SKM-1 (cell line): ENCODE results near the gene CETP.
"Not testable (repeated sequence)": the region's sequence is repeated elsewhere in the genome, so short reads cannot be mapped to it uniquely, and the experiment has no call there.

Experiments used
- DNase-seq: peaks from one replicate; lab custom pipeline; 2025; ENCODE audit not compliant: unreplicated experiment; lab: John Stamatoyannopoulos, UW

The CETP gene

GRCh38 chr16:56953006-56953405 lies 8.7 kb upstream of the CETP start:
- DNase-seq = no peak

GRCh38 chr16:56956076-56956475 lies 5.7 kb upstream of the CETP start:
- no peak for DNase-seq

GRCh38 chr16:56956756-56957155 lies 5.0 kb upstream of the CETP start:
- DNase-seq = no peak

GRCh38 chr16:56960681-56961281 lies 969 bp upstream of the CETP start:
- no peak for DNase-seq

GRCh38 chr16:56961386-56961785 lies 364 bp upstream of the CETP start:
- no peak for DNase-seq

- peak; percentile 65 for DNase-seq
Observed at GRCh38 chr16:56964243-56965148, 2.7 kb downstream of the CETP start.

GRCh38 chr16:56965149-56966092 lies 3.7 kb downstream of the CETP start:
- DNase-seq = no peak

- DNase-seq = no peak
Observed at GRCh38 chr16:56966093-56966475, 4.3 kb downstream of the CETP start.

GRCh38 chr16:56967733-56968132 lies 6.0 kb downstream of the CETP start:
- no peak for DNase-seq

GRCh38 chr16:56969769-56970168 lies 8.0 kb downstream of the CETP start:
- no peak for DNase-seq

GRCh38 chr16:56970934-56971767 lies 9.4 kb downstream of the CETP start:
- no peak for DNase-seq

- no peak for DNase-seq
Observed at GRCh38 chr16:56971768-56972043, 10.0 kb downstream of the CETP start.

- no peak for DNase-seq
Observed at GRCh38 chr16:56972403-56973293, 10.9 kb downstream of the CETP start.

GRCh38 chr16:56973294-56973689 lies 11.5 kb downstream of the CETP start:
- no peak for DNase-seq

GRCh38 chr16:56973899-56974298 lies 12.1 kb downstream of the CETP start:
- not testable (repeated sequence) for DNase-seq

GRCh38 chr16:56974549-56975300 lies 13.0 kb downstream of the CETP start:
- peak; percentile 51 for DNase-seq

- DNase-seq = no peak
Observed at GRCh38 chr16:56975714-56976113, 14.0 kb downstream of the CETP start.

GRCh38 chr16:56977216-56977615 lies 15.5 kb downstream of the CETP start:
- no peak for DNase-seq

- no peak for DNase-seq
Observed at GRCh38 chr16:56977823-56978430, 16.2 kb downstream of the CETP start.
